HTR-8/SVneo (cell line): Measurements from ENCODE around the gene PUS1.
A peak's percentile ranks its signal among the peaks of the same experiment; 100 is the strongest.
"Not testable (repeated sequence)": the region's sequence is repeated elsewhere in the genome, so short reads cannot be mapped to it uniquely, and the experiment has no call there.

ENCODE experiments used
- DNase-seq: peaks from one replicate; pipeline ENCODE4 v3.0.0; 2011; ENCODE audit warnings: low spot score, mixed read lengths; ENCODE audit not compliant: insufficient read length
- FAIRE-seq: peaks from 2 replicates; lab custom pipeline; 2011; peaks lifted over from hg19 to GRCh38; lab: Jason Lieb, UNC

Gene PUS1

DNA sequence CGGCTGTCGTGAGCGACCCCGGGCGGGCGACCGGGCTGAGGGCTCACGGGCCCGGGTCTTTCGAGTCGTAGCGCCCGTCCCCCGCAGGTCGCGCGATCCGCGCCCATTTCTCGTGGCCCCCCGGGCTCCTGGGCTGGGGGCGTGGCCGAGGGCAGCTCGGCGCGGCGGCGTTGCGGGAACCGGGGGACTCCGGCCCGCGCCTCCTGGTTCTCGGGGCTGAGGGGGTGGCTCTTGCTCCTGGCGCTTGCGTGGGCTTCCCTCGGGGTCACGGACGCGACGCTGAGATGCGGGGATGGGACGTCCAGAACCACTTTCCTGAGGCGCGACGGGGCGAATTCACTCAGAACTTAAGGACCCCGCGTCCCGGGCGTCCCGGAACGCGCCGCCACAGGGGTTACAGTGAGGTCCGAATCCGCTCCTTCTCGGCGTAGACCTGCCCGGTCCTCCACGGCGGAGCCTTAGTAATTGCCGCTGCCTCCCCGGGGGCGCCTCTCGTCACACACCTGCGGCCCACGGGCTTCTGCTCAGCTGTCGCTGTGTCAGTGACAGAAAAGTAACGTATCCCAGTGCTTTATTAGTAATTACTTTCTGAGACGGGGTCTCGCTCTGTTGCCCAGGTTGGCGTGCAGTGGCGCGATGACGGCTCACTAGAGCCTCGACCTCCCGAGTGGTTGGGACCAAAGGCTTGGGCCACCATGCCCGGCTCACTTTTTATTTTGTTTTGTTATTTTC is 21.3 kb downstream of the PUS1 start:
- no peak for FAIRE-seq
- DNase-seq: no peak

DNA sequence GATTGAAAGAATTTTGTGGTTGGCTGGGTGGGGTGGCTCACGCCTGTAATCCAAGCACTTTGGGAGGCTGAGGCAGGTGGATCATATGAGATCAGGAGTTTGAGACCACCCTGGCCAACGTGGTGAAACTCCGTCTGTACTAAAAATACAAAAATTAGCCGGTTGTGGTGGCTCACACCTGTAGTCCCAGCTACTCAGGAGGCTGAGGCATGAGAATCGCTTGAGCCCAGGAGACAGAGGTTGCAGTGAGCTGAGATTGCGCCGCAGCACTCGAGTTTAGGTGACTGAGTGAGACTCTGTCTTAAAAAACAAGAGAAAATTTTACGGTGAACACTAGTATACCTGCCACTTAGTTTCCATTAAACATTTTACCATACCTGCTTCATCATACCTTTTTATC is 24.7 kb downstream of the PUS1 start:
- FAIRE-seq, DNase-seq: not testable (repeated sequence)

DNA sequence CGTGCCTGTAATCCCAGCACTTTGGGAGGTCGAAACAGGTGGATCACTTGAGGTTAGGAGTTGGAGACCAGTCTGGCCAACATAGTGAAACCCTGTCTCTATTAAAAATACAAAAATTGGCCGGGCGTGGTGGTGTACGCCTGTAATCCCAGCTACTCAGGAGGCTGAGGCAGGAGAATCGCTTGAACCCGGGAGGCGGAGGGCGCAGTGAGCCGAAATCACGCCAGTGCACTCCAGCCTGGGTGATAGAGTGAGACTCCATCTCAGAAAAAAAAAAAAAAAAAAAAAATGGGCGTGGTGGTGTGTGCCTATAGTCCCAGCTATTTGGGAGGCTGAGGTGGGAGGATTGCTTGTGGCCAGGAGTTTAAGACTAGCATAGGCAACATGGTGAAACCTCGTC is 25.4 kb downstream of the PUS1 start:
- not testable (repeated sequence) for FAIRE-seq, DNase-seq

DNA sequence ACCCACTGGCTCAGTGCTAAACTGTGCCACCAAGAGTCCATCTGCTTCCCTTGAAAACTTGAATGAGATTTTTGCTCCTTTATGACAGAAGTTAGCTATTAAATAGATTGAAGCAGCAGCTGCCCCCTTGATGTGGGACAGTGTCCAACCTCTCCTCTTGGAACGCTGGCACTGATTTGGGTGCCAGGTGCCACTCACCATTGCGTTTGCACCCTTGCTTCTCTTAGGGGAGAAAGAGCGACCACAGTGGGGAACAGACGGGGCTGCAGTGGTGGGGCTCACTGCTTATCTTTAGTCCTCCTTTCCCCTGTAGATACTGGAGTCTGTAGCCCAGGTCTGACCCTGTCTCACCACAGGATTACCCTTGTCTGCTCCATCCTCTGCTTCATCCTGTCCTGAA is 30.0 kb downstream of the PUS1 start:
- DNase-seq (no peak), FAIRE-seq (no peak)

- DNase-seq (no peak), FAIRE-seq (no peak)
Observed at GRCh38 chr12:131959641-131960589, 30.8 kb downstream of the PUS1 start.

GRCh38 chr12:131960590-131961325 is 31.7 kb downstream of the PUS1 start:
- DNase-seq, FAIRE-seq: not testable (repeated sequence)

DNA sequence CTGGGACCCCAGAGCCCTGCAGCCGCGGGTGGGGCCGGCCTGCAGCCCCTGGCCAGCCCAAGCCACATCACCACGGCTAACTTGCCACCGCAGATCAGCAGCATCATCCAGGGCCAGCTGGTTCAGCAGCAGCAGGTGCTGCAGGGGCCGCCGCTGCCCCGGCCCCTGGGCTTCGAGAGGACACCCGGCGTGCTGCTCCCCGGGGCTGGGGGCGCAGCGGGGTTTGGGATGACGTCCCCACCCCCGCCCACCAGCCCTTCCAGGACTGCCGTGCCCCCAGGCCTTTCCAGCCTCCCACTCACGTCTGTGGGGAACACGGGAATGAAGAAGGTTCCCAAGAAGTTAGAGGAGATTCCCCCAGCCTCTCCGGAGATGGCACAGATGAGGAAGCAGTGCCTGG is 32.3 kb downstream of the PUS1 start:
- DNase-seq: not testable (repeated sequence)
- FAIRE-seq: peak; percentile 38

DNA sequence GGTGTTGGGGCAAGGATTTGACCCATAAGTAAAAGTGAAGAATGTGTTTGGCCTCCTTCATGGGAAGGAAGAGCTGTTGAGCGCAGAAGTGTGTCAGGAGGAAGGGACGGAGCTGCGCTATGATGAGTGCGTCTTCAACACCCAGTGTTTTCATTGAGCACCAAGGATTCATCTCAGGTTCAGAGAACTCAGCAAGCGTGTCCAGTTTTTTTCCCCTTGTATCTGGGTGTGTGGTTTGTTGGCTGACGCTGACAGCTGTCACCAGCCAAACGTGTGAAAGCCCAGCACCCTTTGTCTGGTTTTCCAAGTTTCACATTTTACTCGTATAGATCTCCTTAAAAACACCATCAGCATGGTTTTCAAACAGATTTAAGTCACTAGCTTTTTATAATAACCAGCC is 33.0 kb downstream of the PUS1 start:
- DNase-seq: no peak
- FAIRE-seq: no peak

DNA sequence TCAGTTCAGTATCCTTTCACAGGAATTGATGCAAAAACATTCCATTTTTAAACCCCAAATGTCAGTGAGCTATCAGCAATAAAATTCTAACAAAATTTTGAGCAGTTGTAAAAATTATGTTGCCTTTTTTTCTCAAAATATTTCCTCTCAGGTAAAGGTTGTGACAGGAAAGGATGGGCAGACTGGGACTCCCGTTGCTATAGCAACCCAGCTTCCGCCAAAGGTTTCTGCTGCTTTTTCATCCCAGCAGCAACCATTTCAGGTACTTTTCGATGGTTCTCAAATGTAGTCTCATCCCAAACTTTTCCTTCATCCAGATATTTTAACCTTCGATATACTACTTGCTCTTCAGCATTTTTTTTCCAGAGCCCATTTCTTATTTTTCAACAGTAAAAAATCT is 34.3 kb downstream of the PUS1 start:
- no peak for FAIRE-seq
- no peak for DNase-seq

GRCh38 chr12:131965073-131965472 is 36.0 kb downstream of the PUS1 start:
- no peak for DNase-seq
- no peak for FAIRE-seq

DNA sequence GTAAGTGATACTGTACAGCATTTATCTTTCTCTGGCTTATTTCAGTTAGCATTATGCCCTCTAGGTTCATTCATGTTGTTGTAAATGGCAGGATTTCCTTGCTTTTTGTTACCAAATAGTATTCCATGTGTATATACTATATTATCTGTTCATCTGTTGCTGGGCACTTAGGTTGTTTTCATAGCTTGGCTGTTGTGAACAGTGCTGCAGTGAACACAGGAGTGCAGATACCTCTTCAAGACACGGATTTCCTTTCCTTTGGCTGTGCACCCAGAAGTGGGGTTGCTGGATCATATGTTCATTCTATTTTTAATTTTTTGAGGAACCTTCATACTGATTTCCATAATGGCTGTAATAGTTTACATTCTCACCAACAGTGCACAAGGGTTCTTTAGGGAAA is 42.1 kb downstream of the PUS1 start:
- FAIRE-seq (no peak), DNase-seq (no peak)

- DNase-seq (no peak), FAIRE-seq (no peak)
Observed at GRCh38 chr12:131975228-131975627, 46.2 kb downstream of the PUS1 start.

DNA sequence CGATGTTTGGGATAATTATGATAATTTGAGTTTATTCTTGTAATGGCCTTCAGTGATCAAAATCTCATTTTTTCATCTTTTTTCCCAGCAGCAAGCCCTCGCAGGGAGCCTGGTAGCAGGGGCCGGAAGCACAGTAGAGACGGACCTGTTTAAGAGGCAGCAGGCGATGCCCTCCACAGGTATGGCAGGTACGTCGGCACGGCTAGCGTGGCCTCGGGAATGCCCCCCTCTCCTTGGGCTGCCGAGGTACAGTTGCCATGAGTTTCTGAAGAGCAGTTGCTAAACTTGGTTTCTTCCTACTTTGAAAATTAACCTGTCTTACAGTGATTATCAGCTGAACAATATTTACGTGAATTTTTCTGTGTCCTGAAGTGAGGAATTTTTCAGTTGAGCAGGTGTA is 50.5 kb downstream of the PUS1 start:
- DNase-seq: no peak
- FAIRE-seq: no peak

- no peak for DNase-seq
- FAIRE-seq: no peak
Observed at GRCh38 chr12:131980263-131980662, 51.2 kb downstream of the PUS1 start.

GRCh38 chr12:131981388-131981787 is 52.3 kb downstream of the PUS1 start:
- no peak for DNase-seq

DNA sequence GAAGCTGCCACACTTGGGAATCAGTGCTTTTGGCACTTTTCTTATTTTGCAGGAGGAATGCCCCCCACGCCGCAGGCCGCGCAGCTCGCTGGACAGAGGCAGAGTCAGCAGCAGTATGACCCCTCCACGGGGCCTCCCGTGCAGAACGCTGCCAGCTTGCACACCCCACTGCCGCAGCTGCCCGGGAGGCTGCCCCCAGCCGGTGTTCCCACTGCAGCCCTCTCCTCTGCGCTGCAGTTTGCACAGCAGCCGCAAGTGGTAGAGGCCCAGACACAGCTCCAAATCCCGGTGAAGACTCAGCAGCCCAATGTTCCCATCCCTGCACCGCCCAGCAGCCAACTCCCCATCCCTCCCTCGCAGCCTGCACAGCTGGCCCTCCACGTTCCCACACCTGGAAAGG is 53.0 kb downstream of the PUS1 start:
- FAIRE-seq: no peak
- no peak for DNase-seq

More at GRCh38 chr12:131981388-131981787, 52.3 kb downstream of the PUS1 start:
- no peak for FAIRE-seq

DNA sequence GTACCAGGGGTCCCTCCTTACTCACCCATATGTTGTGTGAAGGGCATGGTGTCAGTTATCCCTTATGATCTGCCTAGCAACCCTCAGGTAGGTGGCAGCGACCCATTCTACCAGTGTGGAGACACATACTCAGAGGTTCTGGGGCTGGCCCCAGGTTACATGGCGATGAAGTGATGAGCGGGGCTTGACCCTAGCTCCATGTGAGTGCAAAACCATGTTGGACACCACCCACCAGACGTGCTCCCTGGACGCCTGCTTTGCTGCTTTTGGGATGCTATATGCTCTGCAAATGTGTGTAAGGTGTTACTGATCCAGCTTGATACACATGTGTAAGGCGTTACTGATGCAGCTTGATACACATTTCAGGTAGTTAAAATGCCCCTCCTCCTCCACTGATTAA is 54.0 kb downstream of the PUS1 start:
- DNase-seq (no peak), FAIRE-seq (no peak)

- DNase-seq (no peak), FAIRE-seq (no peak)
Observed at GRCh38 chr12:131983554-131983953, 54.5 kb downstream of the PUS1 start.

DNA sequence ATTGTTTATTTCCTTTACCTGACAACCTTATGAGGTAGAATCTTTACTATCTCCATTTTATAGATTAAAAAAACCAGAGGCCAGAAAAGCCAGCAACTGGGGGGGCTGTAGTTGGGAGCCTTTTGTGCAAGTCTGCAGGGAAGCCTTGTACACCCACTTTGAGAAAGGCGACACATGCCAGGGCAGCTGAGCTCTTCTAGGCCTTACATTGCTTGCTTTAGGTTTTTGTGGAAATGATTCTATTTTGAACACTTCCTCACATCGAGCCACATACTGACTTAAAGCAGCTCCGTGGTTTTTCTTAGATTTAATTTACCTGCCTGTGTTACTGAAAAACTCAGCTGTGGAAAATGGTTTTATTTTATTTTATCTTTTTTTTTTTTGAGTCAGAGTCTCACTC is 55.3 kb downstream of the PUS1 start:
- no peak for FAIRE-seq
- DNase-seq: no peak

DNA sequence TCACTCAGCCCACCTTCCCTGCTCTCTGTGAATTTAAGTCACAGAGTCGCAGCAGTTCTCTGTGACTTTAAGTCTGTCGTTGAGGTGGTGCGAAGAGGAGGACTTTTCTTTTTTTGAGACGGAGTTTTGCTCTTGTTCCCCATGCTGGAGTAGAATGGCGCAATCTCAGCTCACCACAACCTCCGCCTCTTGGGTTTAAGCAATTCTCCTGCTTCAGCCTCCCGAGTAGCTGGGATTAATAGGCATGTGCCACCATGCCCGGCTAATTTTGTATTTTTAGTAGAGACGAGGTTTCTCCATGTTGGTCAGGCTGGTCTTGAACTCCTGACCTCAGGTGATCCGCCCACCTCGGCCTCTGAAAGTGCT is 56.4 kb downstream of the PUS1 start:
- not testable (repeated sequence) for FAIRE-seq, DNase-seq

GRCh38 chr12:131986361-131986760 is 57.3 kb downstream of the PUS1 start:
- FAIRE-seq: no peak

More at GRCh38 chr12:131986361-131986760, 57.3 kb downstream of the PUS1 start:
- no peak for DNase-seq
